ENCODE data around the gene LAMA4. TPM values are rescaled to one million over a fixed set of nuclear protein-coding genes. Genes with fewer than 3 reads are reported as not detected.

The LAMA4 gene
- total RNA-seq, 1 donor from 2014 or later, result 46.4 TPM

DNA sequence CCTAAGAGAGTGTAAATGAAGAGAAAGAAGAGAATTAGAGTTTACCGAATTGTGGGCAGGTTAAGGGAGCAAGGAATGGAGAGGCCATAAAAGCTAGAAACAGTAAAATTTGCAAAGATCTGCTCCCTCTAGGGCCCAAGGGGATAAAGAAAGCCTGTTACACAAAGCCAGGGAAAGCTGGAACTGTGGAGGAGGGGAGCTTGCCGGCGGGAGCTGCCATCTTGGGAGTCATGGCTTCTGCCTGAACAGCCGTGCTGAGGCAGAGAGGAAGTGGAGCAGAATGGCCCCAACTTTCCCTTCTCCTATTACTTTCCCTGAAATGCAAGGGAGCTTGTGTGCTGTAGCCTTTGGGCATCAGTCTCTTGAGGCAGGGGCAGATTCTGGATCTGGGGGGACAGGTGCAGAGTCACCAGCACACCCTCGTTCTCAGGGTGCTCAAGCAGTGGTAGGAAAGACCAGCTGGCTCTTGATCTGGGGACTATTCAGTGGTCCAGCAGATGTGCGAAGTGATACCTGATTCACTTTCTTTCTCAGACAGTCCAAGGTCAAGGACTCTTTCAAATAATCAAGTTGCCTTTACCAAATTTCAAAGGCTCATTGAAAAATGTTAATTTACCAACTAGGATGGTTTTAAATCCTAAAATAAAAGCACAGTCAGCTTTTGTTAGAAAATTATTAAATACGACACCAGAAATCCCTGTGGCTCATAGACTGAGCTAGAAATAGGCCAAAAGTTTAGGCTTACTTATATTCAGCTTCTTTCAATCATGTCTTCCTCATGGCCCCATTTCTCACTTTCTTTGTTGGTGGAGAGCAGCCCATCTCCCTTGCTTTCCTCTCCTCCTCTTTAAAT lies 25.7 kb downstream of the LAMA4 start:
- Mint-ChIP-seq H3K36me3 (no peaks in the 10 kb centered on the region), H3K27me3 (ENCODE audit: low read depth) (no peaks in the 10 kb centered on the region), H3K4me1 (peaks cover 39% of the 10 kb centered on the region), H3K27ac (no peak overlapping the region), H3K9me3 (no peaks in the 10 kb centered on the region), H3K4me3 (no peak overlapping the region)
- no peak for TF ChIP-seq CTCF (IDR thresholded peaks at IDR 0.05; ENCODE audit: unreplicated experiment)
- no peak for DNase-seq (ENCODE audit: low spot score in 2 of 2, unreplicated experiment in 2 of 2)

- Mint-ChIP-seq H3K4me1 (peaks cover 38% of the 10 kb centered on the region), H3K4me3 (no peak overlapping the region), H3K9me3 (no peaks in the 10 kb centered on the region), H3K36me3 (no peaks in the 10 kb centered on the region), H3K27ac (no peak overlapping the region), H3K27me3 (ENCODE audit: low read depth) (no peaks in the 10 kb centered on the region)
- no peak for TF ChIP-seq CTCF (IDR thresholded peaks at IDR 0.05; ENCODE audit: unreplicated experiment)
- DNase-seq (ENCODE audit: low spot score in 2 of 2, unreplicated experiment in 2 of 2), result no peak
Measured at GRCh38 chr6:112227992-112228391, 26.4 kb downstream of the LAMA4 start.

GRCh38 chr6:112227411-112227810 lies 27.0 kb downstream of the LAMA4 start:
- no peak for TF ChIP-seq CTCF (IDR thresholded peaks at IDR 0.05; ENCODE audit: unreplicated experiment)
- no peak for DNase-seq (ENCODE audit: low spot score in 2 of 2, unreplicated experiment in 2 of 2)
- no peaks in the 10 kb centered on the region for H3K9me3 Mint-ChIP-seq
- H3K36me3 Mint-ChIP-seq, result no peaks in the 10 kb centered on the region
- no peaks in the 10 kb centered on the region for H3K27me3 Mint-ChIP-seq (ENCODE audit: low read depth)
- no peak overlapping the region for H3K4me3 Mint-ChIP-seq
- H3K4me1 Mint-ChIP-seq, result peaks cover 37% of the 10 kb centered on the region
- no peak overlapping the region for H3K27ac Mint-ChIP-seq

- H3K27me3 Mint-ChIP-seq (ENCODE audit: low read depth), result no peaks in the 10 kb centered on the region
- H3K27ac Mint-ChIP-seq, result no peak overlapping the region
- no peak for DNase-seq (ENCODE audit: low spot score in 2 of 2, unreplicated experiment in 2 of 2)
- no peaks in the 10 kb centered on the region for H3K9me3 Mint-ChIP-seq
- no peak overlapping the region for H3K4me3 Mint-ChIP-seq
- no peaks in the 10 kb centered on the region for H3K36me3 Mint-ChIP-seq
- peaks cover 43% of the 10 kb centered on the region for H3K4me1 Mint-ChIP-seq
- TF ChIP-seq CTCF (IDR thresholded peaks at IDR 0.05; ENCODE audit: unreplicated experiment), result no peak
Measured at GRCh38 chr6:112225691-112226090, 28.7 kb downstream of the LAMA4 start.

GRCh38 chr6:112224088-112224487 lies 30.3 kb downstream of the LAMA4 start:
- H3K27ac Mint-ChIP-seq, result peak overlapping the region; percentile 22
- no peaks in the 10 kb centered on the region for H3K36me3 Mint-ChIP-seq
- H3K9me3 Mint-ChIP-seq, result no peaks in the 10 kb centered on the region
- peaks cover 43% of the 10 kb centered on the region for H3K4me1 Mint-ChIP-seq
- H3K27me3 Mint-ChIP-seq (ENCODE audit: low read depth), result no peaks in the 10 kb centered on the region
- no peak for TF ChIP-seq CTCF (IDR thresholded peaks at IDR 0.05; ENCODE audit: unreplicated experiment)
- no peak for DNase-seq (ENCODE audit: low spot score in 2 of 2, unreplicated experiment in 2 of 2)
- H3K4me3 Mint-ChIP-seq, result no peak overlapping the region

All from mesothelial cell of epicardium (in vitro differentiated cells).